Measurements from ENCODE around the gene ZFP3. TPM values are rescaled to one million over a fixed set of nuclear protein-coding genes. Genes with fewer than 3 reads are reported as not detected.
"Not testable (repeated sequence)": the region's sequence is repeated elsewhere in the genome, so short reads cannot be mapped to it uniquely, and the experiment has no call there.

The ZFP3 gene
- polyA plus RNA-seq, 1 of the 3 experiments (the other 2 are of a cell fraction), result 1.5 TPM

- no peaks in the 10 kb centered on the region for H3F3A ChIP-seq (replicated peaks; ENCODE audit: insufficient read depth)
- no peaks in the 10 kb centered on the region for H3K27me3 ChIP-seq (ENCODE audit: insufficient read depth)
- H3K4me3 ChIP-seq (ENCODE audit: low read depth in 2 of 2, low read length in 1 of 2), result no peak overlapping the region
- no peak for DNase-seq
- TF ChIP-seq REST (IDR thresholded peaks at IDR 0.05; ENCODE audit: low read depth, low read length) (no peak), NFIC (IDR thresholded peaks at IDR 0.05; ENCODE audit: borderline replicate concordance) (no peak), EP300 (IDR thresholded peaks at IDR 0.05; ENCODE audit: borderline replicate concordance in 1 of 2, low read depth in 1 of 2, low read length in 1 of 2) (no peak), POLR2AphosphoS5 (IDR thresholded peaks at IDR 0.05; ENCODE audit: low read depth, low read length) (no peak), USF2 (IDR thresholded peaks at IDR 0.05; ENCODE audit: borderline replicate concordance, low read depth, low read length) (no peak), TEAD4 (IDR thresholded peaks at IDR 0.05; ENCODE audit: borderline replicate concordance, insufficient read depth) (no peak), SIN3A (IDR thresholded peaks at IDR 0.05; ENCODE audit: borderline replicate concordance, low read depth, low read length) (no peak), RXRA (IDR thresholded peaks at IDR 0.05; ENCODE audit: borderline replicate concordance, low read depth) (no peak), SMC3 (IDR thresholded peaks at IDR 0.05; ENCODE audit: low read depth, low read length) (no peak), CHD2 (IDR thresholded peaks at IDR 0.05; ENCODE audit: low read length, partially characterized antibody) (no peak), FOXJ3 (CRISPR knock-in tag; IDR thresholded peaks at IDR 0.05) (no peak), GATA2 (CRISPR knock-in tag; IDR thresholded peaks at IDR 0.05) (no peak), CTCF (IDR thresholded peaks at IDR 0.05) (no peak), NRF1 (IDR thresholded peaks at IDR 0.05; ENCODE audit: low read depth, low read length) (no peak), ELF1 (IDR thresholded peaks at IDR 0.05) (no peak), MXI1 (IDR thresholded peaks at IDR 0.05; ENCODE audit: low read depth, low read length) (no peak), PBX3 (IDR thresholded peaks at IDR 0.05) (no peak), MAX (IDR thresholded peaks at IDR 0.05; ENCODE audit: low read depth) (no peak), TCF12 (IDR thresholded peaks at IDR 0.05) (no peak), RFX5 (IDR thresholded peaks at IDR 0.05; ENCODE audit: low read length) (no peak)
- H4K20me1 ChIP-seq (ENCODE audit: insufficient read depth), result no peaks in the 10 kb centered on the region
- ChIA-PET CTCF (no interaction called here), POLR2A (no interaction called here)
- H3K9me2 ChIP-seq, result no peaks in the 10 kb centered on the region
- no peaks in the 10 kb centered on the region for H3K4me1 ChIP-seq (ENCODE audit: control insufficient read depth in 1 of 2, insufficient read depth in 2 of 2, low read depth in 1 of 2, low read length in 1 of 2)
- WGBS (ENCODE audit: low lambda C conversion rate), result 67% methylated on average over 1 of the region's 5 CpGs
- H2AFZ ChIP-seq (ENCODE audit: low read depth), result no peak overlapping the region
- no peak overlapping the region for H3K9ac ChIP-seq
- no peaks in the 10 kb centered on the region for H3K79me2 ChIP-seq (ENCODE audit: insufficient read depth)
- no peaks in the 10 kb centered on the region for H3K9me3 ChIP-seq
- H3K36me3 ChIP-seq (replicated peaks in 1 of 2; ENCODE audit: control insufficient read depth in 1 of 2, insufficient read depth in 2 of 2, low read length in 1 of 2), result no peaks in the 10 kb centered on the region
- no peak overlapping the region for H3K4me2 ChIP-seq
- H3K27ac ChIP-seq (ENCODE audit: low read depth in 2 of 2, low read length in 1 of 2), result no peak overlapping the region
Observed at GRCh38 chr17:5139458-5139732, 61.1 kb downstream of the ZFP3 start.

GRCh38 chr17:5142877-5143276 is 64.6 kb downstream of the ZFP3 start:
- H3K36me3 ChIP-seq (replicated peaks in 1 of 2; ENCODE audit: control insufficient read depth in 1 of 2, insufficient read depth in 2 of 2, low read length in 1 of 2); H3K9me3 ChIP-seq; H3K4me3 ChIP-seq (ENCODE audit: low read depth in 2 of 2, low read length in 1 of 2); H3K4me1 ChIP-seq (ENCODE audit: control insufficient read depth in 1 of 2, insufficient read depth in 2 of 2, low read depth in 1 of 2, low read length in 1 of 2); H3K27ac ChIP-seq (ENCODE audit: low read depth in 2 of 2, low read length in 1 of 2); H4K20me1 ChIP-seq (ENCODE audit: insufficient read depth); DNase-seq; H3K27me3 ChIP-seq (ENCODE audit: insufficient read depth); POLR2A ChIA-PET; H3F3A ChIP-seq (replicated peaks; ENCODE audit: insufficient read depth); H2AFZ ChIP-seq (ENCODE audit: low read depth); H3K79me2 ChIP-seq (ENCODE audit: insufficient read depth); H3K4me2 ChIP-seq; H3K9ac ChIP-seq; H3K9me2 ChIP-seq; CTCF ChIA-PET: not testable (repeated sequence)
- 27% methylated on average over 7 of the region's 18 CpGs for WGBS (ENCODE audit: low lambda C conversion rate)
